Stromal cell of bone marrow (primary cell): Measurements from ENCODE around the gene MS4A12.
"Not testable (repeated sequence)": the region's sequence is repeated elsewhere in the genome, so short reads cannot be mapped to it uniquely, and the experiment has no call there.

Experiments used
- DNase-seq: peaks from one replicate; pipeline ENCODE4 v3.0.0-alpha.2; 2012; ENCODE audit warnings: low read depth

Gene MS4A12

GRCh38 chr11:60512651-60513225, 20.2 kb downstream of the MS4A12 start:
- DNase-seq, result no peak

GRCh38 chr11:60513496-60514460, 21.2 kb downstream of the MS4A12 start:
- no peak for DNase-seq

GRCh38 chr11:60515144-60515855, 22.7 kb downstream of the MS4A12 start, which contains the start of gene MS4A13:
MS4A13 (plus strand) TSS chr11:60515392; CDS start chr11:60518084, 2,692 bp downstream.
- no peak for DNase-seq

GRCh38 chr11:60528465-60528864, 35.9 kb downstream of the MS4A12 start:
- no peak for DNase-seq

GRCh38 chr11:60528934-60529333, 36.4 kb downstream of the MS4A12 start:
- DNase-seq, result no peak

- no peak for DNase-seq
Measured at GRCh38 chr11:60530454-60531100, 38.0 kb downstream of the MS4A12 start.

- DNase-seq, result not testable (repeated sequence)
Measured at GRCh38 chr11:60532383-60532782, 39.8 kb downstream of the MS4A12 start.

GRCh38 chr11:60538627-60539026, 46.0 kb downstream of the MS4A12 start:
- DNase-seq, result not testable (repeated sequence)

- no peak for DNase-seq
Measured at GRCh38 chr11:60544077-60544476, 51.5 kb downstream of the MS4A12 start.
